Heart left ventricle (tissue), 13 donors: ENCODE data around the gene MTCH2.

Source experiments
- POLR2A ChIP-seq, 2 donors: fragments of 450-650 bp; IDR thresholded peaks; one replicate each; pipeline ENCODE4 v1.6.1; 2017; ENCODE audit warnings: antibody characterized with exemption in 2 of 2, mild to moderate bottlenecking in 2 of 2, moderate library complexity in 2 of 2
- TF ChIP-seq, protein P1 (sequence below), 12 donors: fragments of 200-600 bp; sonication (generic) in 4 of 12; IDR thresholded peaks; one replicate each; pipeline versions ENCODE4 v1.5.0 to v1.8.0; 2018 to 2022; ENCODE audit warnings: antibody characterized with exemption in 12 of 12, mild to moderate bottlenecking in 5 of 12
- donor health status: ischemic (EF 13 %, LVEDD 7.1; RV severe dilation, severe dysfunction).
- donor health status: DM: no; HTN: yes; CAD: no.
- donor health status: DM: no; HTN: no; CAD: no.
- donor health status: ischemic (EF 25% LVEDD 6.9; RV normal size, moderate dysfunction).
- donor health status: ischemic (EF 25% LVEDD 5.7; RV mildly dilated, moderate dysfunction).
- donor health status: ischemic (EF 35%, LVEDD 5.7; RV mildly dilated, moderate dysfunction).
- donor health status: nonischemic (EF 11% LVEDD 7.7; RV severe dilation, severe dysfunction).
- donor health status: DM: yes; HTN: yes; CAD: no.
- donor health status: PGD.
- donor health status: ischemic (EF 29% LVEDD 5.4; RV normal size, mild dysfunction).
- donor health status: nonischemic (EF 23%, LVEDD 6.1; RV moderate dilation, normal function).

DNA sequence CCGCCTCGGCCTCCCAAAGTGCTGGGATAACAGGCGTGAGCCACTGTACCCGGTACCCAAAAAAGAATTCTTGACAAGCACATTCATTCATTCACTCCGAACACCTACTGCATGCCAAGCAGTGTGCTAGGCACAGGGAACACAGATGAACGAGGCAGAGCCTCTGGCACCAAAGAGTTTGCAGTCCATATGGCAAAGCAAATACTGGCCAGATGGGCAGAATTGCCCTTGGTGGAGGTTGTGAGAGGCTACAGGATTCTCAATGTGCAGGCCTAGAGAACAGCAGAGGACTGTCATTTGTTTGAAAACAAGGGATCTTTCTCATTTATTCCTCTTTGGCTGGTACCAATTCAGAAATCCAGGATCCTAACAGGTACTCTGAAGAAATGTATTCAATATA lies 27.5 kb upstream of the MTCH2 start:
- TF ChIP-seq, protein P1, sequence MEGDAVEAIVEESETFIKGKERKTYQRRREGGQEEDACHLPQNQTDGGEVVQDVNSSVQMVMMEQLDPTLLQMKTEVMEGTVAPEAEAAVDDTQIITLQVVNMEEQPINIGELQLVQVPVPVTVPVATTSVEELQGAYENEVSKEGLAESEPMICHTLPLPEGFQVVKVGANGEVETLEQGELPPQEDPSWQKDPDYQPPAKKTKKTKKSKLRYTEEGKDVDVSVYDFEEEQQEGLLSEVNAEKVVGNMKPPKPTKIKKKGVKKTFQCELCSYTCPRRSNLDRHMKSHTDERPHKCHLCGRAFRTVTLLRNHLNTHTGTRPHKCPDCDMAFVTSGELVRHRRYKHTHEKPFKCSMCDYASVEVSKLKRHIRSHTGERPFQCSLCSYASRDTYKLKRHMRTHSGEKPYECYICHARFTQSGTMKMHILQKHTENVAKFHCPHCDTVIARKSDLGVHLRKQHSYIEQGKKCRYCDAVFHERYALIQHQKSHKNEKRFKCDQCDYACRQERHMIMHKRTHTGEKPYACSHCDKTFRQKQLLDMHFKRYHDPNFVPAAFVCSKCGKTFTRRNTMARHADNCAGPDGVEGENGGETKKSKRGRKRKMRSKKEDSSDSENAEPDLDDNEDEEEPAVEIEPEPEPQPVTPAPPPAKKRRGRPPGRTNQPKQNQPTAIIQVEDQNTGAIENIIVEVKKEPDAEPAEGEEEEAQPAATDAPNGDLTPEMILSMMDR (IDR thresholded peaks at IDR 0.05), result no peak
- no peak for TF ChIP-seq POLR2A (IDR thresholded peaks at IDR 0.05)
